Esophagus (tissue), 2 donors: ENCODE results near the gene MYORG. TPM values are rescaled to one million over a fixed set of nuclear protein-coding genes. Genes with fewer than 3 reads are reported as not detected.
"Not testable (repeated sequence)": the region's sequence is repeated elsewhere in the genome, so short reads cannot be mapped to it uniquely, and the experiment has no call there.

Experiments
- H3K27ac ChIP-seq, 2 donors: one replicate each; pipeline ENCODE4 v1.5.1; 2013; ENCODE audit warnings: low read depth in 2 of 2, mild to moderate bottlenecking in 2 of 2, inconsistent platforms in 1 of 2, low read length in 1 of 2, moderate library complexity in 1 of 2
- H3K27me3 ChIP-seq, 2 donors: one replicate each; pipeline ENCODE4 v1.6.1; 2013; ENCODE audit warnings: low read length in 2 of 2, control low read depth in 1 of 2, mild to moderate bottlenecking in 1 of 2; ENCODE audit not compliant: insufficient read depth in 2 of 2, control insufficient read depth in 1 of 2
- H3K36me3 ChIP-seq, 2 donors: one replicate each; pipeline ENCODE4 v1.6.1; 2013; ENCODE audit warnings: low read length in 1 of 2; ENCODE audit not compliant: control insufficient read depth in 2 of 2, insufficient read depth in 2 of 2
- H3K4me1 ChIP-seq, 2 donors: one replicate each; pipeline ENCODE4 v1.6.1; 2013; ENCODE audit warnings: low read length in 1 of 2; ENCODE audit not compliant: control insufficient read depth in 2 of 2, insufficient read depth in 2 of 2
- H3K4me3 ChIP-seq, 2 donors: one replicate each; pipeline ENCODE4 v1.5.1; 2013; ENCODE audit warnings: low read length in 2 of 2, mild to moderate bottlenecking in 2 of 2, low read depth in 1 of 2, moderate library complexity in 1 of 2
- H3K9me3 ChIP-seq, 2 donors: one replicate each; pipeline ENCODE4 v1.6.1; 2013; ENCODE audit warnings: mild to moderate bottlenecking in 2 of 2, low read depth in 1 of 2, low read length in 1 of 2, moderate library complexity in 1 of 2; ENCODE audit not compliant: control insufficient read depth in 2 of 2, insufficient read depth in 1 of 2
- WGBS, 2 donors: extraction: QIAGEN DNeasy Blood & Tissue Kit; methylation state at CpG; one replicate each; pipeline ENCODE4 v1.1.7; 2013; 5-methylcytosine and 5-hydroxymethylcytosine counted together
- polyA plus RNA-seq, 2 donors: library from polyadenylated mRNA; stranded (reverse); fragments of 200-250 nt; gene quantifications; one replicate each; pipeline ENCODE4 v1.2.3, GENCODE V29; 2013
- donor health status: healthy with polysubstance abuse.
- donor health status: Bipolar disorder and iron deficiency.

Gene MYORG
- polyA plus RNA-seq, 2 donors = 2.5 to 3.6 TPM

DNA sequence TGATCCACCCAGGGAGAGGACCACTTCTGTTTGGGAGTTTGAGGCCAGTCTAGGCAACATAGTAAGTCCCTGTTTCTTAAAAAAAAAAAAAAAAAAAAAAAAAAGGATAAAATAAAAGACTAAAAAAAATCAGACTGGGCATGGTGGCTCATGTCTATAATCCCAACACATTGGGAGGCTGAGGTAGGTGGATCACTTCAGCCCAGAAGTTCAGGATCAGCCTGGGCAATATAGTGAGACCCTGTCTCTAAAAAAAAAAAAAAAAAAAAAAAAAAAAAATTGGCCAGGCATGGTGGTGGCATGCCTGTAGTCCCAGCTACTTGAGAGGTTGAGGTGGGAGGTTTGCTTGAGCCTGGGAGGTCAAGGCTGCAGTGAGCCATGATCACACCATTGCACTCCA is 38.6 kb downstream of the MYORG start:
- H3K36me3 ChIP-seq = peaks cover 6 to 17% of the 10 kb centered on the region in 2 donors
- H3K4me3 ChIP-seq, H3K9me3 ChIP-seq, H3K27me3 ChIP-seq, H3K4me1 ChIP-seq, H3K27ac ChIP-seq: not testable (repeated sequence)

DNA sequence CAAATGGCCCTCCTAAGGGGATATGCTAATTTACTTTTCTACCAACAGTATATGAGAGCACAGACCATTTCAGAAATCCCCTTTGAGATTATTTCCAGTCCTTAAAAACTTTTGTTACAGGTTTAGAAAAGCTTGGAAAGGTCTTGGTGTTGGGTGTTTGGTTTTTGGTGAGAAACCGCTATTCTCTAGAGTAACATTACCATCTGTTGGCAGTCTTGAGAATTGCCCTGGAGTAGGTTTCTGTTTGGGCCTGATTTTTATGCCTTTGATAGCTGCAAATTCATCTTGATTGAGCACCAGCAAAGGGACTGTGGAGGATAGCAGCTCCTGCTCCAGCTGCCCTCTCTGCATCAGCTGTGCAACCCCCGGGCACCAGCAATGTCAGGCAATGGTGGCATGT is 39.3 kb downstream of the MYORG start:
- no peaks in the 10 kb centered on the region for H3K4me1 ChIP-seq
- no peaks in the 10 kb centered on the region for H3K9me3 ChIP-seq
- H3K27ac ChIP-seq = no peak overlapping the region
- whole genome bisulfite sequencing, 2 donors = 90 to 98% methylated on average over 2 of the region's 2 CpGs
- no peaks in the 10 kb centered on the region for H3K27me3 ChIP-seq
- peaks cover 6 to 17% of the 10 kb centered on the region in 2 donors for H3K36me3 ChIP-seq
- no peak overlapping the region for H3K4me3 ChIP-seq

DNA sequence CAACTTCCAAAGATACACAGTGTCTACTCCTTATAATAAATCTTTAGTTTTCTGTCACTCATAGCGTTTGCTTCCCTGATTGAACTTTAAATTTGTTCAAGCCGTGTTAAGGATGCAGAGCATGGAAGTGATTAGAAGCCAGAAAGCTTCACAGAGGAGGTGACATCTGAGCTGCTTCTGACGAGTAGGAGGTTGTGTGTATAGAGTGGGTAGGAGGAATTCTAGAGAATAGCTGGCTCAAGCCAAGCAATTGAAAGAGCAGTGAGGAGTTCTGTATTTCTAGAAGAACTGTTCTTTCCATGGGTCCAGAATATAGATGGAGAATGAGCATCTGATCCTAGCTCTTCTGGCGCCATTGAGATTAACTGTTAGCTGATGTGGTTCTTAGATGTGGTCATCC is 41.3 kb downstream of the MYORG start:
- Histone ChIP-seq H3K4me3 (no peak overlapping the region), H3K9me3 (no peaks in the 10 kb centered on the region), H3K27ac (no peak overlapping the region), H3K36me3 (peaks cover 6 to 14% of the 10 kb centered on the region in 2 donors), H3K27me3 (no peaks in the 10 kb centered on the region), H3K4me1 (no peaks in the 10 kb centered on the region)
- WGBS, 2 donors = 75 to 85% methylated on average over 4 of the region's 4 CpGs

DNA sequence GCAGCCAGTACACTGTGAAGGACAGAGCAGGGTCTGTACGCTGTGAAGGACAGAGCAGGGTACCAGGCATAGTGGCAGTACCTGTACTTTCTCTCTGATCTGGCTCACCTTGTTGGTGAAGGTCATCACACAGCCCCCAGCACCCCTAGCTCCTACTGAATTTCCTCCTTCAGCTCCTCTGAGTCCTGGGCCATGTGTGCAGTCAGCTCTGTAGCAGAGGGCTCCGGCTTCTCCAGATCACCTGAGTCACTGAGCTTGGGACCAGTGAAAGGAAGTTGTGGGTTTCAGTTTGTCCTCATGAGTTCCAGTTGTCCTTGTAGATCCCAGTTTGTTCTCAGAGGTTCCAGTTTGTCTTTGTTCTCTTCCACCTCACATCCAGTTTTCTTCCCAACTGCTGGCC is 41.8 kb downstream of the MYORG start:
- H3K27me3 ChIP-seq = no peaks in the 10 kb centered on the region
- peaks cover 6 to 14% of the 10 kb centered on the region in 2 donors for H3K36me3 ChIP-seq
- no peak overlapping the region for H3K27ac ChIP-seq
- H3K9me3 ChIP-seq = no peaks in the 10 kb centered on the region
- 84 to 92% methylated on average over 2 of the region's 2 CpGs for WGBS, 2 donors
- no peaks in the 10 kb centered on the region for H3K4me1 ChIP-seq
- H3K4me3 ChIP-seq = no peak overlapping the region

DNA sequence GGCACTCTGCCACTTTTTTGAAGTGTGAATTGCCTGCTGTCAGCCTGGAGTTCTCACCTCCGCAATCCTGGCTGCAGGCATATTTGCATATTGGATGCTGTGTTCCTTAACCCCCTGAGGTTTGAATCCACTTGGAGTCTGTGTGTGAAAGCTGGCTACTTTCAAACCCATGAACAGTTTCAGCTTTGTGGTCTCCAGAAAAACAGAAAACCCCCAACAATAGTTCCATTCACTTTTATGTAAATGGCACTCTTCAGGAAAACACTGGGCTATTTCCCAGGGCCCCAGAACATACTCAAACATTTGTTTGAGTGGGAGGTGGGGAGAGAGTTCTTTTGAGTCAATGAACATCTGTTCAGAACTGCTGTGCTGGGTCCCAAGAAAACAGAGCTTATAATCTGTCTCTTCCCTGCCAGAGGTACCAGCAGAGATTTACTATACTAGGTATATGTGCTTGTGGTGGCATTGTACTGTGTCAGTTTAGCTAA is 42.3 kb downstream of the MYORG start:
- Histone ChIP-seq H3K27me3 (no peaks in the 10 kb centered on the region), H3K9me3 (no peaks in the 10 kb centered on the region), H3K4me3 (no peak overlapping the region), H3K4me1 (no peaks in the 10 kb centered on the region), H3K27ac (no peak overlapping the region), H3K36me3 (peaks cover 6 to 12% of the 10 kb centered on the region in 2 donors)
- 43 to 44% methylated on average over 1 of the region's 1 CpG for WGBS, 2 donors

DNA sequence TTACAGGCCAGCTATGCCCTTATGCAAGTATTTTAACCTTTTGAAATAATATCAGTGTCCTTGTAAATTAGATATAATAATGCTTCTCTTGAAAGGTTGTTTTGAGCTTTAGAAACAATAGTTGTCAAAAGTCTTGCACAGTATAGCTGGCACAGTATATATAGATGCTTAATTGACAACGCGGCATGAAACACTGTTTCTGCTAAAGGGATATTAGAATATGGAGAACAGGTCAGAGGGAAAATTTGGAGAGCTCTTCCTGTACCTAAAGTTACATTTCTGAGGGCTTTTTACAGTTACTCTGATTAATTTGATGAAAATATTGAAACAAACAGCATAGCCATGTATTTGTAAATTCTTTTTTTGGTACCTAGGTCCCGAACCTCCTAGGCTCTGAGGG is 42.9 kb downstream of the MYORG start:
- Histone ChIP-seq H3K27me3 (no peaks in the 10 kb centered on the region), H3K27ac (no peak overlapping the region), H3K4me1 (no peaks in the 10 kb centered on the region), H3K36me3 (peaks cover 3 to 8% of the 10 kb centered on the region in 2 donors), H3K9me3 (no peaks in the 10 kb centered on the region), H3K4me3 (no peak overlapping the region)
- WGBS, 2 donors = 66 to 73% methylated on average over 3 of the region's 3 CpGs

DNA sequence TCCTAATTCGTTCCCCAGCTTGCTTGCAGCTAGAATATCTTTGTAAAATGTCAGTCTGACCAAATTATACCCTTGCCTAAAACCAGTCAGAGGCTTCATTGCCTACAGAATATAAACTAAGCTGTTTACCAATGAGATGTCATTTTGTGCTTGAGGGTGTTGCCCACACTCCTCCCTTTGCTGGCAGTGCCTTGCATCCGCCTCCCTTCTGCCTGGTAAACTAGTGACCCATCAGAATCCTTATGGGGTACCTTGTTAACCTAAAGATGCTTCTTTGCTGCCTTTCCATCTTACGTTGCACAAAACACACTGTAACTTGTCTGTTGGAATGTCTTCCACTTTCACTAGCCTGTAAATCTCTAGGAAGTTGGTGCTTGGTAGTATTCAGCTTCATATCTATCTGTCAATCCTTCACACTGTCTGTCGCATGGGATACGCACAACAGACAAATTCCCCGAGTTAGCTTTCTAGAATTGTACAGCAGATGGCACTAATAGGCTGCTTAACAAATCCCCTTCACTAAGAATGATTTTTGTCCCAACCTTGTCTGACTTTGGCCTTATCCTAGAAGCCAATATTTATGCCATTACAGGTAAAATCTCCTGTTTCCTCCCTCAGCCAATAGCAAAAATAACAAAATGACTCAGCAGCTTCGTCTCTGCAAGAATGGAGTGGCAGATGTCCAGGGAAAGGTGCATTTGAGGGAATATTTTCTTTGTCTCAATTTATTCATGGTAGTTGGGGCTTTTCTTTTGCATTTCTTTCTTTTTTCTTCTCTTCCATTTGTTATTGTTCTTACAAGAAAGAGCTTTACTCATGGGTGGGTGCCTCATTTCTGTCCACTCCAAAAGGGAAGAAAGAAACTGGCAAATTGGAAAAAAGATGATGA is 44.4 kb downstream of the MYORG start:
- H3K27me3 ChIP-seq = no peaks in the 10 kb centered on the region
- WGBS, 2 donors = 30 to 36% methylated on average over 7 of the region's 7 CpGs
- H3K9me3 ChIP-seq = no peaks in the 10 kb centered on the region
- no peaks in the 10 kb centered on the region for H3K4me1 ChIP-seq
- H3K36me3 ChIP-seq = no peaks in the 10 kb centered on the region
- H3K27ac ChIP-seq = no peak overlapping the region
- no peak overlapping the region for H3K4me3 ChIP-seq

DNA sequence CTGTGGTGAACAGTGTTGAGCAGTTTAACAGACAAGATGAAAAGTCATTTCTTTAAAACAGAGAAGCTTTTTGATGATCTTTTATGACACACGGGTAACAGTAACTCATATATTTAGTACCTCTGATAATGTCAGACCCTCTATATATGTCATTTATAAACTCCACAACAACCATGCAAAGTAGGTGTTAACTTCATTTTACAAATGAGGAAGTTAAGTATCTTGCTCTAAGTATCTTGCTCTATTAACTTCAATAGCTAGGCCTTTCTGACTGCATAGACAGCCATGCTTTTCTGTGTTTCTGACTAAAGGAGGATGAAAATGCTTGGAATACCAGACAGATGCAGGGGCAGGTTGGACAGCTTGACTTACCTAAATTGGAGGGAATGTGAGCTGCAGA is 45.5 kb downstream of the MYORG start:
- Histone ChIP-seq H3K4me1 (no peaks in the 10 kb centered on the region), H3K27me3 (no peaks in the 10 kb centered on the region), H3K36me3 (no peaks in the 10 kb centered on the region), H3K4me3 (no peak overlapping the region), H3K9me3 (no peaks in the 10 kb centered on the region), H3K27ac (no peak overlapping the region)
- WGBS, 2 donors = 63 to 73% methylated on average over 1 of the region's 1 CpG

DNA sequence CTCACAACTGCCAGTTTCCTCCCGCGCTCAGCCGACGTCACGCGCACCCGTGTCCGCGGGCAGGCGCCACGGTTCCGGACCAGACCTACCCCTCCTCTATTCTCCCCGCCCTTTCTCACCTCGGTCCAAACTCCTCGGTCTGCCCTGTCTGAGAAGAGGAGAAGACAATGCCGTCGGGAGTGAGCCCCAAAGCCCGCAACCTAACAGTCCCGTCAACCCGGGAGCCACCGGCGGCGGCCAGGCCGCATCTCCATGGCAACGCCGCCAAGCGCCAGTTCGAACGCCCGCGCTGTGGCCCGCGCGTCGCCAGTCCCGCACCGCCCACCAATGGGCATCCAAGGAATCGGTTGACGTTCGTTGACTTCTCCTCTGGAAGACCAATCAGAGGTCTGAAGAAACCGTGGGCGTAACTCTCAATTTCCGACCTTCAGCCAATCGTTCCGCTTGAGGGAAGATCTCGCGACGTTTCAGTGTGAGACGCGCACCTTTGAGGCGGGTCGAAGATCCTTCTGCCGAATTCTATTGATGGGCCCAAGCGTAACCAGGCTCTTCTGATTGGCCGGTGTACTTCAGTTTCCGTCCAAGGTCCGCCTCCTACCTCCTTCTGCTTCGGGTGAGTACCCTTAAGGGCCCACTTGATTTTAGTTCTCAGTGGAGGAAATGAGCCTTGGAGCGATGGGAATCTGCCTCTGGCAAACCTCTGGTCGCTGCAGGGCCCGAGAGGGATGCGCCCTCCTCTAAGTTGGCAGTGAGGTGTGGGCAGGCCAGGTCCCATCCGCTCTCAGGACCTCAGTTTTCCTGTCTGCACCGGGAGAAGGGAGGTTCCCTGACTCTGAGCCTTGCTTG is 47.5 kb downstream of the MYORG start, which contains the start of the genes KIF24 and NUDT2:
Gene KIF24 (minus strand): TSS at position 282 of the 846 bp plus-strand sequence. CDS start 17,922 bp downstream, outside the sequence.
Gene NUDT2 (plus strand): TSS at position 583 of the 846 bp plus-strand sequence. CDS start 9,471 bp downstream, outside the sequence.
- WGBS, 2 donors = 0 to 1% methylated on average over 50 to 64 of the region's 64 CpGs
- Histone ChIP-seq H3K27ac (peak within 1 kb of the TSS; percentile 95 to 98), H3K4me1 (no peaks in the 10 kb centered on the region), H3K36me3 (no peaks in the 10 kb centered on the region), H3K4me3 (peak within 1 kb of the TSS; percentile 75 to 93), H3K9me3 (no peaks in the 10 kb centered on the region), H3K27me3 (no peaks in the 10 kb centered on the region)
